NB4 (cell line): ENCODE measurements around the gene CDH4.

ENCODE experiments used
- CTCF ChIP-seq: IDR thresholded peaks from one replicate; pipeline ENCODE4 v1.5.1; 2012; ENCODE audit warnings: low read depth, low read length
- MYC ChIP-seq: IDR thresholded peaks from 2 replicates; pipeline ENCODE4 v1.6.1; 2011; ENCODE audit warnings: low read depth, low read length

- TF ChIP-seq CTCF: no peak
- TF ChIP-seq MYC: no peak
Measured at GRCh38 chr20:61655591-61655990, 403.5 kb downstream of the CDH4 start.
